IPS-NIHi7 (cell line): ENCODE measurements around the gene SLC16A5.
A peak's percentile ranks its signal among the peaks of the same experiment; 100 is the strongest.
"Not testable (repeated sequence)": the region's sequence is repeated elsewhere in the genome, so short reads cannot be mapped to it uniquely, and the experiment has no call there.

Experiments
- DNase-seq: peaks from one replicate; pipeline ENCODE4 v3.0.0; 2012; ENCODE audit warnings: mixed read lengths; ENCODE audit errors: extremely low spot score

SLC16A5 gene

GRCh38 chr17:75133607-75134347 is 46.0 kb downstream of the SLC16A5 start:
- DNase-seq = not testable (repeated sequence)

- no peak for DNase-seq
These were observed 47.7 kb downstream of the SLC16A5 start for GRCh38 chr17:75135452-75135851.

- no peak for DNase-seq
These were observed 48.2 kb downstream of the SLC16A5 start for GRCh38 chr17:75135946-75136345.

- not testable (repeated sequence) for DNase-seq
These were observed 50.0 kb downstream of the SLC16A5 start for GRCh38 chr17:75137762-75138161.

DNA sequence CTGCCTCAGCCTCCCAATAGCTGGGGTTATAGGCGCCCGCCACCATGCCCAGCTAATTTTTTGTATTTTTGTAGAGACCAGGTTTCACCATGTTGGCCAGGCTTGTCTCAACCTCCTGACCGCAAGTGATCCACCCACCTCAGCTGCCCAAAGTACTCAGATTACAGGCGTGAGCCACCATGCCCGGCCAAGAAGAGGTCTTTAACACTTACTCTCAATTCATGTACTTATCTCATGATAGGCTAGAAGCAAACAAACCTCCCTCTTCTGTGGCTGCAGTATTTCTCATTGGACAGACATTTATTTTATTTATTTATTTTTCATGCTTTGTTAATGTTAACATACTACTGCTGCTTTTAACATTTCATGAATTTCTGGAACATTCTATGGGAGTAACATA is 50.8 kb downstream of the SLC16A5 start:
- DNase-seq = no peak

GRCh38 chr17:75142236-75142971 is 54.6 kb downstream of the SLC16A5 start:
- DNase-seq = no peak

- no peak for DNase-seq
These were observed 57.2 kb downstream of the SLC16A5 start for GRCh38 chr17:75144816-75145512.

DNA sequence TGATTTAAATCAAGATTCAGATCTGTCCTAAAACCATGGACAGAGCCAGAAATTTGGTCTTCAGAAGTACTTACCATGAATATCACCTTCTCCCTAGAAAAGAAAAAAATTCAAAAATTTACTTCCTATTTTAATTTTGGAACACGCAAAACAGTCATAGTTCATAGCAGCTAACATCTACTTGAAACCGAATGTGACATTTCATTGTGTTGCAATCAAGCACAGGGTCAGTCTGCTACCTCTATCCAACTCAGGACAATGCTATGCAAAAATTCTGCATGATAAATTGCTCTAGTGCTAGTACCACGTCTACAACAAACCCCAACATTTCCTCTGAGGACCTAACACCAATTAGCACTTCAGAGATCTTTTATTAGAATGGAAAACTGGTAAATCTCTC is 58.8 kb downstream of the SLC16A5 start:
- DNase-seq = no peak

GRCh38 chr17:75147878-75148546 is 60.3 kb downstream of the SLC16A5 start:
- DNase-seq = no peak

- DNase-seq = no peak
These were observed 64.2 kb downstream of the SLC16A5 start for GRCh38 chr17:75151930-75152329.

DNA sequence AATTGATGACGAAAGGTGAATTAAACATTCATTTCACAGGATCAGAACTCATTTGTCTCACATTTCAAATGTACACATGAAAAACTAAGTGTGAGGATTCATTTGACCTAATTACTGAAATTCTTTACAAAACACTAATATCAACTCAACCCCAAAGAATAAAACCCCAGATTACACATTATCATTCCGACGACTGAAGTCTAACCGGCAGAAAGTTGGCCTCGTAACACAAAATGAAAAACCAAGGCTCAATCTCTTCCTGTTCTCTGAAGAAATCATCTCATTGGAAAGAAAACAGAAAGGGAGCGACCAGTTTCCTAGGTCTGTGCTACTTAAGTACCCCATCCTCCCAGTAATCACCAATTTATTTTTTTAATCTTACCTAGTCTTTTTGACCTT is 64.8 kb downstream of the SLC16A5 start:
- no peak for DNase-seq

DNA sequence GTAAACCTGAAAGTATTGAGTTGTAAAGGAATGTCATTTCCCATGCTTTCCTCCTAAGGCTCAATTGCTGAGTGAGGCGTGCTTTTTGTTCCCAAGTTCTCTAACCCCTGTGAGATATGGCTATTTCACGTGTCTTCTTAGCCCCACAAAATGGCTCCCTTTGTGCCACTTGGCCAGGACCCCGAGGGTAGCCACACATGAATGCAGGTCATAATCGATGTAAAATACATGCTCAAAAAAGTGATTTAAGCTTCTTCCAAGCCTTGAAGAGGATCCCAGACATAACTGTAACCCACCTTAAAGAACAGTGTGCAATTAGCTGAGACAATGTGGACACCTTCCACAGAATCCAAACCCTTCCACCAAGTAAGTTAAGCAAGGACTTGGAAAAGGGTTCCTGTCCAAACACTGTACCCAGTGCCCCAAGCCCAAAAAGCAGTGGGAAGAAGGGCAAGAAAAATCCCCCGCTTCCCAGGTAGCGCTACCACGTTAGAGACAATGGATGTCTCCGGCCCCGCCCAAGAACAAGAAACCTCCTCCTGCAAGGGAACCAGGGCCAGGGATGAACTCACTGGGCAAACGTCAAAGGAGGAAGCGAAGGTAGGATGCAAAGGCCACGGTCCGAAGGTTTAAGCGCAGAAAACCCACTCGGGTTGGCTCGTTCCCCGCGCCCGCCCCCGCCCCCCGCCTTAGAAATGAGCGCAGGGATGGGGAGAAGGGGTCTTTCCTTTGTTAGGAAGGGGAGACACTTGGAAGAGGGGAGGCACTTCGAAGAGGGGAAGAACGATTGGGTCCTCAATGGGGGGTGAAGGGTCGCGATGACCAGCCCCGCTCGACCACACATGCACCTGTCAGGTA is 65.4 kb downstream of the SLC16A5 start:
- peak; percentile 50 for DNase-seq

DNA sequence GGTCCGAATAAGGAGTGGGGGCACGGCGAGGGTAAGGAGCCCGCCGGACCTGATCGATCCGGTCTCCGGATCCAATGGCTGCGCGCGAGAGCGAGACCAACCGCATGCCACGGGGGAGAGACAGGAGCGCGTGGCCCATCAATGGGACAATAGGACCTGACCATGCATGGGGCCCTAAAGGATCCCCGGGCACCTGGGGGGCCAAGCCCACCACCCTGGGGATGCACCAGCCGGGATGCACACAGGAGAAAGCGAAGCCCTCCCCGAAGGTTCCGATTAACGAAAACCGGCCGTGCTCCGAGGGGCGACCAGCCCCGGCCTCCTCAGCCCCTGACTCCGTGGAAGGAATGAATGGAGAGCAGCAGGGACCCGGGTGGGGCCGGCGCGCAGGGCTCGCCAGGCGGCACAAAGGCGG is 66.0 kb downstream of the SLC16A5 start:
- DNase-seq = no peak

DNA sequence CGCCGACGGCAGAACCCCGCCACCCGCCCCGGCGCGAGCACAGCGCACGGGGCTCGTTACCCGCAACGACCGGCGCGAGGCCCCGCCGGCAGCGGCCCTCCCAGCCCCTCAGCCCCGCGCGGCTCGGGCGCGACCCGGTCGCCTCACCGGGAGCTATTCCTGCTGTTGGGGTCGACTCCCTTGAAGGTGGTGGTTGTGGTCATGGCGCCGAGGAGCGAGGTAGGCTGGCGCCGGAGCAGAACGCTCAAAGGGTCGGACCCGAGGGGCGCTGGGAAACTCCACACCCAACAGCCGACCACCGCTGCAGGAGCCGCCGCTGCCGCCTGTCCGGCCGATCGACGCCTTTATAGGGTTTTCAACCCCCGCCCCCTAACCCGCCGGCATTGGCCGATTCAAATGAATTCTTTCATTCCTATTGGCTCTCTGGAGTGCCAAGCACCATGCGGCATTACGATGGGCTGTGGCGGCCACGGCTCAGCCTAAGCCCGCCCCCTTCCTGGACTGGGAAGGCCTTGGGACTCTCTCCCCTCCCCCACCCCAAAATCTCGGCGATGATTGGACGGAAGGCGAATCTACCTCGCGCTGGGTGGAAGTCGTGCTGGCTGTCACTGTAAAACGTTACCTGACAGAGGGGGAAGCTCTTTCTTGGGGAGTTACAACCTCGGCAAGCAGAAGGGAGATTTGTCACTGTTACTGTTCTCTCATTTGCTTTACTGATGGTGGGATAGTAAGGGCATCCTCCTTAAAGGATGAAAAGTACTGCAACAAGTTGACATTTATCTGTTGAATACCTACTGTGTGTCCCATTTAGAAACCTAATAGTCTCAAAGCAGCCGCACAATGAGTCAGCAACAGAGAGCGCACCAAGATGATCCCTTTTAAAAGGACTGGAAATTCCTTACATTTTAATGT is 66.7 kb downstream of the SLC16A5 start, which contains the start of gene JPT1:
JPT1 (minus strand) TSS at position 318 of the 912 bp plus-strand sequence; CDS start at position 203, 115 bp downstream.
- DNase-seq = peak; percentile 98

- DNase-seq = no peak
These were observed 67.4 kb downstream of the SLC16A5 start for GRCh38 chr17:75155191-75155601.
